GM21529 (cell line): ENCODE results near the gene PIM3.

ENCODE experiments used
- ATAC-seq: cut with Tn5 transposase; IDR thresholded peaks from one replicate; pipeline ENCODE4 v1.9.1; 2021; ENCODE audit not compliant: unreplicated experiment

PIM3 gene

GRCh38 chr22:49927483-49928184, 32.9 kb upstream of the PIM3 start:
- no peak for ATAC-seq

- no peak for ATAC-seq
Measured at GRCh38 chr22:49928185-49928495, 32.4 kb upstream of the PIM3 start.

GRCh38 chr22:49928555-49929210, 31.9 kb upstream of the PIM3 start:
- no peak for ATAC-seq

GRCh38 chr22:49929211-49929979, 31.2 kb upstream of the PIM3 start:
- no peak for ATAC-seq

GRCh38 chr22:49929994-49930575, 30.5 kb upstream of the PIM3 start:
- no peak for ATAC-seq

GRCh38 chr22:49930596-49931412, 29.8 kb upstream of the PIM3 start:
- no peak for ATAC-seq

- ATAC-seq, result no peak
Measured at GRCh38 chr22:49933236-49934159, 27.1 kb upstream of the PIM3 start.

GRCh38 chr22:49934160-49934890, 26.2 kb upstream of the PIM3 start:
- ATAC-seq, result no peak

- ATAC-seq, result no peak
Measured at GRCh38 chr22:49934891-49935557, 25.5 kb upstream of the PIM3 start.

GRCh38 chr22:49935561-49935960, 25.0 kb upstream of the PIM3 start:
- no peak for ATAC-seq

- peak; percentile 52 for ATAC-seq
Measured at GRCh38 chr22:49936018-49936972, 24.3 kb upstream of the PIM3 start.

GRCh38 chr22:49936973-49937757, 23.4 kb upstream of the PIM3 start:
- ATAC-seq, result no peak

GRCh38 chr22:49937758-49938564, 22.6 kb upstream of the PIM3 start:
- ATAC-seq, result no peak

- no peak for ATAC-seq
Measured at GRCh38 chr22:49938565-49939136, 21.9 kb upstream of the PIM3 start.

GRCh38 chr22:49941507-49942316, 18.9 kb upstream of the PIM3 start:
- ATAC-seq, result no peak
